ENCODE measurements around the gene HEPACAM2.

- no peak for TF ChIP-seq CTCF (IDR thresholded peaks at IDR 0.05; ENCODE audit: poor library complexity)
- TF ChIP-seq EZH2 (IDR thresholded peaks at IDR 0.05; ENCODE audit: borderline replicate concordance): no peak
These were observed 36.3 kb upstream of the HEPACAM2 start for GRCh38 chr7:93262535-93262934.

All from hepatocyte (in vitro differentiated cells).